Activated T-helper 1 cell treated with Interleukin-2 at 50 U/mL for 16 hours (primary cell): ENCODE measurements around the gene PPIF.

Source experiments
- DNase-seq: peaks from one replicate; pipeline ENCODE4 v3.0.0-alpha.2; 2020; ENCODE audit warnings: low read depth

The PPIF gene

GRCh38 chr10:79375321-79376077 is 28.2 kb downstream of the PPIF start:
- no peak for DNase-seq

- no peak for DNase-seq
These were observed 28.9 kb downstream of the PPIF start for GRCh38 chr10:79376078-79376628.

GRCh38 chr10:79376751-79377556 is 29.7 kb downstream of the PPIF start:
- DNase-seq: no peak

- DNase-seq: no peak
These were observed 30.5 kb downstream of the PPIF start for GRCh38 chr10:79377557-79378382.

- no peak for DNase-seq
These were observed 31.0 kb downstream of the PPIF start for GRCh38 chr10:79378383-79378646.

GRCh38 chr10:79378647-79379511 is 31.6 kb downstream of the PPIF start:
- DNase-seq: no peak

GRCh38 chr10:79379512-79380124 is 32.3 kb downstream of the PPIF start:
- DNase-seq: no peak

- DNase-seq: no peak
These were observed 33.1 kb downstream of the PPIF start for GRCh38 chr10:79380125-79380945.

- no peak for DNase-seq
These were observed 33.9 kb downstream of the PPIF start for GRCh38 chr10:79380946-79381721.

GRCh38 chr10:79381804-79382221 is 34.5 kb downstream of the PPIF start:
- no peak for DNase-seq

GRCh38 chr10:79382491-79382941 is 35.2 kb downstream of the PPIF start:
- no peak for DNase-seq

- DNase-seq: no peak
These were observed 36.8 kb downstream of the PPIF start for GRCh38 chr10:79383974-79384606.

- DNase-seq: no peak
These were observed 37.6 kb downstream of the PPIF start for GRCh38 chr10:79384773-79385391.

GRCh38 chr10:79385392-79385795 is 38.1 kb downstream of the PPIF start:
- DNase-seq: no peak

GRCh38 chr10:79385804-79386531 is 38.7 kb downstream of the PPIF start:
- DNase-seq: no peak

GRCh38 chr10:79386637-79387465 is 39.6 kb downstream of the PPIF start:
- no peak for DNase-seq
